OCI-LY1 (cell line): ENCODE measurements around the gene PKD1.

Source experiments
- H2AFZ ChIP-seq: fragments of 200-600 bp; sonication (generic), shearing (Covaris generic); 2 replicates; pipeline ENCODE4 v1.6.0; 2014; ENCODE audit warnings: antibody characterized with exemption, mild to moderate bottlenecking, low read length
- H3F3A ChIP-seq: fragments of 200-600 bp; sonication (generic), shearing (Covaris generic); 2 replicates; pipeline ENCODE4 v1.6.0; 2014; ENCODE audit warnings: mild to moderate bottlenecking, antibody characterized with exemption, low read length, moderate library complexity; ENCODE audit not compliant: insufficient read depth
- H3K27ac ChIP-seq: fragments of 200-600 bp; sonication (generic); 2 replicates; pipeline ENCODE4 v1.5.1; 2014; ENCODE audit warnings: low read length, mixed run types, mild to moderate bottlenecking, low read depth; ENCODE audit not compliant: poor library complexity, severe bottlenecking
- H3K27me3 ChIP-seq: fragments of 200-600 bp; sonication (generic); 2 replicates; pipeline ENCODE4 v1.6.0; 2014; ENCODE audit warnings: antibody characterized with exemption, mild to moderate bottlenecking, low read length, moderate library complexity; ENCODE audit not compliant: insufficient read depth
- H3K36me3 ChIP-seq: fragments of 200-600 bp; sonication (generic); 2 replicates; pipeline ENCODE4 v1.6.1; 2014; ENCODE audit warnings: mild to moderate bottlenecking, antibody characterized with exemption, low read length, moderate library complexity, mixed read lengths; ENCODE audit not compliant: insufficient read depth
- H3K4me1 ChIP-seq: fragments of 200-600 bp; sonication (generic); 2 replicates; pipeline ENCODE4 v1.5.1; 2014; ENCODE audit warnings: mild to moderate bottlenecking, low read length, moderate library complexity; ENCODE audit not compliant: insufficient read depth, severe bottlenecking
- H3K4me2 ChIP-seq: fragments of 200-600 bp; sonication (generic), shearing (Covaris generic); 2 replicates; pipeline ENCODE4 v1.6.1; 2014; ENCODE audit warnings: low read length
- H3K4me3 ChIP-seq: fragments of 200-600 bp; sonication (generic); 2 replicates; pipeline ENCODE4 v1.5.1; 2014; ENCODE audit warnings: low read length, low read depth, mild to moderate bottlenecking, mixed read lengths; ENCODE audit not compliant: poor library complexity, severe bottlenecking
- H3K79me2 ChIP-seq: fragments of 200-600 bp; shearing (Covaris generic); 2 replicates; pipeline ENCODE4 v1.6.1; 2016; ENCODE audit warnings: mixed run types, low read length, mixed read lengths; ENCODE audit not compliant: insufficient read depth
- H3K9ac ChIP-seq: fragments of 200-600 bp; sonication (generic), shearing (Covaris generic); 2 replicates; pipeline ENCODE4 v1.6.1; 2014; ENCODE audit warnings: mild to moderate bottlenecking, low read length, mixed read lengths
- H3K9me2 ChIP-seq: fragments of 200-600 bp; sonication (generic), shearing (Covaris generic); 2 replicates; pipeline ENCODE4 v1.6.1; 2014; ENCODE audit warnings: low read depth, mild to moderate bottlenecking, low read length, mixed read lengths
- H3K9me3 ChIP-seq: fragments of 200-600 bp; shearing (Covaris generic); 2 replicates; pipeline ENCODE4 v1.6.1; 2014; ENCODE audit warnings: low read length, mixed read lengths
- H4K20me1 ChIP-seq: fragments of 200-600 bp; sonication (generic), shearing (Covaris generic); 2 replicates; pipeline ENCODE4 v1.6.0; 2016; ENCODE audit warnings: mild to moderate bottlenecking, low read length; ENCODE audit not compliant: insufficient read depth
- CTCF ChIP-seq: fragments of 200-600 bp; sonication (generic), shearing (Covaris generic); IDR thresholded peaks from 2 replicates; pipeline ENCODE4 v1.5.1; 2017; ENCODE audit warnings: mild to moderate bottlenecking, antibody characterized with exemption, low read length, moderate library complexity, mixed read lengths
- EZH2 ChIP-seq: fragments of 200-600 bp; sonication (generic), shearing (Covaris generic); IDR thresholded peaks from 2 replicates; pipeline ENCODE4 v1.8.0; 2017; ENCODE audit warnings: borderline replicate concordance, mixed run types, mild to moderate bottlenecking, antibody characterized with exemption, low read length, moderate library complexity, mixed read lengths

The PKD1 gene

GRCh38 chr16:2062801-2063200 lies 72.9 kb downstream of the PKD1 start:
- no peaks in the 10 kb centered on the region for H3K27me3 ChIP-seq
- H3K4me2 ChIP-seq, result no peak overlapping the region
- H3K9ac ChIP-seq, result no peak overlapping the region
- peaks cover 36% of the 10 kb centered on the region for H3K36me3 ChIP-seq
- no peaks in the 10 kb centered on the region for H3F3A ChIP-seq
- H3K4me1 ChIP-seq, result peaks cover 9% of the 10 kb centered on the region
- no peaks in the 10 kb centered on the region for H3K79me2 ChIP-seq
- TF ChIP-seq CTCF (no peak), EZH2 (no peak)
- H2AFZ ChIP-seq, result no peak overlapping the region
- H4K20me1 ChIP-seq, result no peaks in the 10 kb centered on the region
- H3K27ac ChIP-seq, result no peak overlapping the region
- H3K9me3 ChIP-seq, result no peaks in the 10 kb centered on the region
- no peaks in the 10 kb centered on the region for H3K9me2 ChIP-seq
- H3K4me3 ChIP-seq, result no peak overlapping the region

- Histone ChIP-seq H3F3A (no peaks in the 10 kb centered on the region), H3K36me3 (peaks cover 39% of the 10 kb centered on the region)
These were observed 74.2 kb downstream of the PKD1 start for GRCh38 chr16:2061526-2061925.

GRCh38 chr16:2061023-2061422 lies 74.7 kb downstream of the PKD1 start:
- Histone ChIP-seq H3K36me3 (peaks cover 35% of the 10 kb centered on the region), H3K9ac (no peak overlapping the region), H3K9me3 (no peaks in the 10 kb centered on the region), H3K4me3 (no peak overlapping the region), H3K79me2 (no peaks in the 10 kb centered on the region), H2AFZ (no peak overlapping the region), H3K4me2 (no peak overlapping the region), H3F3A (no peaks in the 10 kb centered on the region), H3K9me2 (no peaks in the 10 kb centered on the region), H3K27ac (no peak overlapping the region), H3K4me1 (peaks cover 11% of the 10 kb centered on the region), H3K27me3 (no peaks in the 10 kb centered on the region), H4K20me1 (no peaks in the 10 kb centered on the region)
- TF ChIP-seq EZH2 (no peak), CTCF (no peak)

More at GRCh38 chr16:2061526-2061925, 74.2 kb downstream of the PKD1 start:
- no peaks in the 10 kb centered on the region for H3K79me2 ChIP-seq
- H3K4me1 ChIP-seq, result peaks cover 9% of the 10 kb centered on the region
- no peak overlapping the region for H3K27ac ChIP-seq
- no peaks in the 10 kb centered on the region for H4K20me1 ChIP-seq
- H2AFZ ChIP-seq, result no peak overlapping the region
- no peak overlapping the region for H3K4me2 ChIP-seq
- H3K27me3 ChIP-seq, result no peaks in the 10 kb centered on the region
- H3K9ac ChIP-seq, result no peak overlapping the region
- no peak overlapping the region for H3K4me3 ChIP-seq
- H3K9me2 ChIP-seq, result no peaks in the 10 kb centered on the region
- TF ChIP-seq EZH2, result no peak
- no peak for TF ChIP-seq CTCF
- H3K9me3 ChIP-seq, result no peaks in the 10 kb centered on the region
